C4-2B (cell line): Measurements from ENCODE around the gene PEX14.

Experiments
- CTCF ChIP-seq: fragments of 450-650 bp; conservative IDR thresholded peaks from 2 replicates; pipeline ENCODE4 v1.5.1; 2017; ENCODE audit warnings: mild to moderate bottlenecking
- ZFX ChIP-seq: fragments of 450-650 bp; IDR thresholded peaks from 2 replicates; pipeline ENCODE4 v1.6.1; 2017

- TF ChIP-seq CTCF, result no peak
- TF ChIP-seq ZFX, result no peak
Observed at GRCh38 chr1:10638559-10639005, 163.8 kb downstream of the PEX14 start.
